Panc1 (cell line): ENCODE measurements around the gene CIAPIN1. TPM values are rescaled to one million over a fixed set of nuclear protein-coding genes. Genes with fewer than 3 reads are reported as not detected.
"Not testable (repeated sequence)": the region's sequence is repeated elsewhere in the genome, so short reads cannot be mapped to it uniquely, and the experiment has no call there.

Source experiments
- ATAC-seq: fragments of 200-7000 bp; cut with Tn5 transposase; 2 replicates; pipeline ENCODE4 v1.9.1; 2020; ENCODE audit warnings: mild to moderate bottlenecking, moderate library complexity
- BruUV-seq: library from RNA; stranded (reverse); fragments of 400-500 nt; replicated peaks from 2 replicates; lab custom pipeline; 2021; lab: Mats Ljungman, UMichigan
- CTCF ChIA-PET: fragments of 300-600 bp; sonication (Branson Sonifier 250); formaldehyde crosslinking; loops from one replicate; lab custom pipeline; 2022; ENCODE audit warnings: antibody characterized with exemption; lab: Charles Lee
- POLR2A ChIA-PET: fragments of 300-600 bp; sonication (Branson Sonifier 250); formaldehyde crosslinking; loops from one replicate; lab custom pipeline; 2022; ENCODE audit warnings: antibody characterized with exemption; lab: Charles Lee
- DNase-seq: peaks from one replicate; pipeline ENCODE4 v3.0.0-alpha.2; 2010; ENCODE audit warnings: low read depth, low spot score
- H3K27ac ChIP-seq: 2 replicates; pipeline ENCODE4 v1.5.1; 2011; ENCODE audit warnings: mild to moderate bottlenecking, low read length, inconsistent platforms
- H3K27me3 ChIP-seq: fragments of 200-500 bp; sonication (Bioruptor generic); 2 replicates; pipeline ENCODE4 v1.6.0; 2014; ENCODE audit warnings: low read length, inconsistent platforms; ENCODE audit not compliant: control insufficient read depth, insufficient read depth
- H3K36me3 ChIP-seq: fragments of 200-500 bp; sonication (Bioruptor generic); 2 replicates; pipeline ENCODE4 v1.5.1; 2014; ENCODE audit warnings: inconsistent platforms, mild to moderate bottlenecking, low read length, moderate library complexity; ENCODE audit not compliant: control insufficient read depth, insufficient read depth
- H3K4me1 ChIP-seq: 2 replicates; pipeline ENCODE4 v1.5.1; 2011; ENCODE audit warnings: inconsistent platforms, mild to moderate bottlenecking, low read length, moderate library complexity; ENCODE audit not compliant: control insufficient read depth, insufficient read depth
- H3K4me3 ChIP-seq, 2 experiments: 2 replicates each; pipeline ENCODE4 v1.5.1; 2011 to 2012; ENCODE audit warnings: low read depth in 2 of 2, low read length in 2 of 2, mild to moderate bottlenecking in 2 of 2, inconsistent platforms in 1 of 2, moderate library complexity in 1 of 2
- H3K9me3 ChIP-seq: fragments of 200-500 bp; sonication (Bioruptor generic); 2 replicates; pipeline ENCODE4 v1.5.1; 2014; ENCODE audit warnings: low read depth, mild to moderate bottlenecking, inconsistent platforms, low read length, moderate library complexity; ENCODE audit not compliant: control insufficient read depth, insufficient read depth
- CTCF ChIP-seq: fragments of 450-650 bp; IDR thresholded peaks from 2 replicates; pipeline ENCODE4 v1.5.1; 2017; ENCODE audit warnings: mild to moderate bottlenecking
- POLR2AphosphoS5 ChIP-seq: IDR thresholded peaks from 2 replicates; pipeline ENCODE4 v1.6.1; 2012; ENCODE audit warnings: mild to moderate bottlenecking, low read depth, low read length, moderate library complexity
- REST ChIP-seq, 2 experiments: IDR thresholded peaks; 2 replicates each; pipeline ENCODE4 v1.6.1; 2011 to 2012; ENCODE audit warnings: low read depth in 2 of 2, control low read depth in 1 of 2, low read length in 1 of 2, mild to moderate bottlenecking in 1 of 2, moderate library complexity in 1 of 2; ENCODE audit not compliant: insufficient read depth in 1 of 2
- SIN3A ChIP-seq: IDR thresholded peaks from 2 replicates; pipeline ENCODE4 v1.6.1; 2012; ENCODE audit warnings: low read depth, mild to moderate bottlenecking, low read length, moderate library complexity, borderline replicate concordance; ENCODE audit not compliant: insufficient read depth
- TCF7L2 ChIP-seq: IDR thresholded peaks from 2 replicates; pipeline ENCODE4 v1.6.1; 2011; ENCODE audit warnings: mild to moderate bottlenecking, low read depth, low read length, inconsistent platforms
- in situ Hi-C: cut with HindIII; loops from 2 replicates; pipeline ENCODE4 v1.10.0; 2016; ENCODE audit warnings: low sequenced_read_pairs, low pct_unique_long_range_greater_than_20kb
- intact Hi-C: fragments of 100-400 bp; cut with micrococcal nuclease; formaldehyde crosslinking; loops from one replicate; pipeline ENCODE4 v1.10.0; 2022; ENCODE audit not compliant: unreplicated experiment
- total RNA-seq: library from RNA; stranded (reverse); gene quantifications from one replicate; pipeline ENCODE4 v1.2.1, GENCODE V29; 2021; ENCODE audit not compliant: unreplicated experiment

Gene CIAPIN1
- total RNA-seq, 1 experiment from 2014 or later: 64.0 TPM

GRCh38 chr16:57403965-57404817 lies 43.0 kb downstream of the CIAPIN1 start, which contains the start of gene CCL17:
Gene CCL17 (plus strand): TSS chr16:57404767. CDS start chr16:57413933, 9,166 bp downstream.
- POLR2A ChIA-PET: no interaction called here
- in situ Hi-C loops: no loop called here
- H3K4me1 ChIP-seq: no peaks in the 10 kb centered on the region
- no peak for TF ChIP-seq CTCF
- no peak for TF ChIP-seq REST (IDR thresholded peaks at IDR 0.05; ENCODE audit: insufficient read depth in 1 of 2, low read depth in 2 of 2, low read length in 1 of 2)
- no peak for TF ChIP-seq TCF7L2
- no peak for TF ChIP-seq POLR2AphosphoS5
- TF ChIP-seq SIN3A: no peak
- no peaks in the 10 kb centered on the region for H3K36me3 ChIP-seq
- CTCF ChIA-PET: no interaction called here
- H3K27ac ChIP-seq: no peak within 1 kb of the TSS
- no peaks in the 10 kb centered on the region for H3K27me3 ChIP-seq
- ATAC-seq (no peak; the same call in 1 of the 2 replicates), DNase-seq (no peak)
- intact Hi-C loops: no loop called here
- no peaks in the 10 kb centered on the region for H3K9me3 ChIP-seq
- no TSS peak for BruUV-seq
- H3K4me3 ChIP-seq: no peak within 1 kb of the TSS

GRCh38 chr16:57401943-57402640 lies 45.1 kb downstream of the CIAPIN1 start:
- H3K27ac ChIP-seq: no peak overlapping the region
- CTCF ChIA-PET: interaction anchor here (0.5 kb wide), 1 partner anchor 135 kb away, joined by 5 read pairs; no protein-coding TSS in a partner anchor
- no peak for TF ChIP-seq POLR2AphosphoS5
- peak; percentile 67 to 74 for TF ChIP-seq REST (IDR thresholded peaks at IDR 0.05; ENCODE audit: insufficient read depth in 1 of 2, low read depth in 2 of 2, low read length in 1 of 2)
- no peak for ATAC-seq
- BruUV-seq: no TSS peak
- H3K4me1 ChIP-seq: no peaks in the 10 kb centered on the region
- H3K36me3 ChIP-seq: no peaks in the 10 kb centered on the region
- in situ Hi-C loops (no loop called here), intact Hi-C loops (no loop called here)
- no peaks in the 10 kb centered on the region for H3K27me3 ChIP-seq
- no peak overlapping the region for H3K4me3 ChIP-seq
- no peak for DNase-seq
- POLR2A ChIA-PET: interaction anchor here (0.6 kb wide), 2 partner anchors 36 to 111 kb away, joined by 3 to 7 read pairs; no protein-coding TSS in a partner anchor
- H3K9me3 ChIP-seq: no peaks in the 10 kb centered on the region

GRCh38 chr16:57397493-57397892 lies 49.7 kb downstream of the CIAPIN1 start:
- ATAC-seq, BruUV-seq, DNase-seq, CTCF ChIA-PET, H3K4me3 ChIP-seq, H3K4me1 ChIP-seq, H3K9me3 ChIP-seq, H3K27me3 ChIP-seq, H3K27ac ChIP-seq, in situ Hi-C loops, POLR2A ChIA-PET, intact Hi-C loops, H3K36me3 ChIP-seq: not testable (repeated sequence)
